ENCODE measurements around the gene BAZ2B. TPM values are rescaled to one million over a fixed set of nuclear protein-coding genes. Genes with fewer than 3 reads are reported as not detected.
A peak's percentile ranks its signal among the peaks of the same experiment; 100 is the strongest.

The BAZ2B gene
- total RNA-seq, 1 experiment from 2014 or later: 47.6 TPM

- Histone ChIP-seq H3K4me3 (ENCODE audit: low read depth, low read length, poor library complexity, severe bottlenecking) (peak overlapping the region; percentile 98), H3K27ac (ENCODE audit: low read depth, low read length, poor library complexity, severe bottlenecking) (peak overlapping the region; percentile 69), H3K4me1 (ENCODE audit: insufficient read depth, low read length, poor library complexity, severe bottlenecking) (peaks cover 22% of the 10 kb centered on the region), H3K9me3 (ENCODE audit: low read depth, low read length, poor library complexity, severe bottlenecking) (no peaks in the 10 kb centered on the region), H3K36me3 (ENCODE audit: insufficient read depth, low read length, poor library complexity, severe bottlenecking) (no peaks in the 10 kb centered on the region), H3K27me3 (replicated peaks; ENCODE audit: insufficient read depth, low read depth, low read length, poor library complexity) (no peaks in the 10 kb centered on the region)
- peak; percentile 97 for DNase-seq (ENCODE audit: low spot score)
- BruUV-seq (replicated peaks): TSS peak; percentile 86
- ChIA-PET CTCF (no interaction called here), POLR2A (ENCODE audit: low non-redundant PET) (no interaction called here)
- intact Hi-C loops (cut with micrococcal nuclease; ENCODE audit: unreplicated experiment): loop anchor here (10.0 kb wide), 1 partner anchor 328 kb away; the partner anchor contains the start of gene BAZ2B
- no peak for TF ChIP-seq EZH2 (IDR thresholded peaks at IDR 0.05; ENCODE audit: borderline replicate concordance, low read depth, low read length, poor library complexity, severe bottlenecking)
- no peak for TF ChIP-seq CTCF (conservative IDR thresholded peaks at IDR 0.05; ENCODE audit: low read depth, low read length)
Observed at GRCh38 chr2:159286709-159287441, 329.5 kb downstream of the BAZ2B start.

GRCh38 chr2:159285929-159286708 lies 330.2 kb downstream of the BAZ2B start, which contains the start of gene WDSUB1:
WDSUB1 (minus strand) TSS chr2:159286703; CDS start chr2:159283069, 3,634 bp downstream.
- Histone ChIP-seq H3K4me3 (ENCODE audit: low read depth, low read length, poor library complexity, severe bottlenecking) (peak within 1 kb of the TSS; percentile 98), H3K9me3 (ENCODE audit: low read depth, low read length, poor library complexity, severe bottlenecking) (no peaks in the 10 kb centered on the region), H3K36me3 (ENCODE audit: insufficient read depth, low read length, poor library complexity, severe bottlenecking) (no peaks in the 10 kb centered on the region), H3K27me3 (replicated peaks; ENCODE audit: insufficient read depth, low read depth, low read length, poor library complexity) (no peaks in the 10 kb centered on the region), H3K4me1 (ENCODE audit: insufficient read depth, low read length, poor library complexity, severe bottlenecking) (peaks cover 18% of the 10 kb centered on the region), H3K27ac (ENCODE audit: low read depth, low read length, poor library complexity, severe bottlenecking) (peak within 1 kb of the TSS; percentile 69)
- ChIA-PET POLR2A (ENCODE audit: low non-redundant PET) (no interaction called here), CTCF (no interaction called here)
- TF ChIP-seq EZH2 (IDR thresholded peaks at IDR 0.05; ENCODE audit: borderline replicate concordance, low read depth, low read length, poor library complexity, severe bottlenecking) (no peak), CTCF (conservative IDR thresholded peaks at IDR 0.05; ENCODE audit: low read depth, low read length) (no peak)
- peak; percentile 50 for DNase-seq (ENCODE audit: low spot score)
- BruUV-seq (replicated peaks): no TSS peak
- intact Hi-C loops (cut with micrococcal nuclease; ENCODE audit: unreplicated experiment): loop anchor here (10.0 kb wide), 1 partner anchor 329 kb away; the partner anchor contains the start of gene BAZ2B

- H3K36me3 ChIP-seq (ENCODE audit: insufficient read depth, low read length, poor library complexity, severe bottlenecking): no peaks in the 10 kb centered on the region
- no TSS peak for BruUV-seq (replicated peaks)
- H3K4me3 ChIP-seq (ENCODE audit: low read depth, low read length, poor library complexity, severe bottlenecking): peak overlapping the region; percentile 98
- peaks cover 11% of the 10 kb centered on the region for H3K4me1 ChIP-seq (ENCODE audit: insufficient read depth, low read length, poor library complexity, severe bottlenecking)
- intact Hi-C loops (cut with micrococcal nuclease; ENCODE audit: unreplicated experiment): loop anchor here (10.0 kb wide), 1 partner anchor 329 kb away; the partner anchor contains the start of gene BAZ2B
- H3K9me3 ChIP-seq (ENCODE audit: low read depth, low read length, poor library complexity, severe bottlenecking): no peaks in the 10 kb centered on the region
- DNase-seq (ENCODE audit: low spot score): no peak
- POLR2A ChIA-PET (ENCODE audit: low non-redundant PET): no interaction called here
- CTCF ChIA-PET: no interaction called here
- H3K27ac ChIP-seq (ENCODE audit: low read depth, low read length, poor library complexity, severe bottlenecking): no peak overlapping the region
- no peak for TF ChIP-seq CTCF (conservative IDR thresholded peaks at IDR 0.05; ENCODE audit: low read depth, low read length)
- TF ChIP-seq EZH2 (IDR thresholded peaks at IDR 0.05; ENCODE audit: borderline replicate concordance, low read depth, low read length, poor library complexity, severe bottlenecking): no peak
- H3K27me3 ChIP-seq (replicated peaks; ENCODE audit: insufficient read depth, low read depth, low read length, poor library complexity): no peaks in the 10 kb centered on the region
Observed at GRCh38 chr2:159285433-159285832, 330.9 kb downstream of the BAZ2B start.
